GM12891 (cell line): Measurements from ENCODE around the gene ARHGEF40.

Experiments used
- POLR2A ChIP-seq: IDR thresholded peaks from 2 replicates; pipeline ENCODE4 v1.6.1; 2011; ENCODE audit warnings: low read depth, low read length, control low read depth
- POLR2AphosphoS5 ChIP-seq: IDR thresholded peaks from 2 replicates; pipeline ENCODE4 v1.6.1; 2011; ENCODE audit warnings: low read depth, low read length, control low read depth
- TAF1 ChIP-seq: IDR thresholded peaks from 2 replicates; pipeline ENCODE4 v1.6.1; 2011; ENCODE audit warnings: low read depth, low read length, control low read depth

GRCh38 chr14:21072031-21072473 is 1.9 kb downstream of the ARHGEF40 start:
- TF ChIP-seq POLR2AphosphoS5 (no peak), TAF1 (no peak), POLR2A (no peak)
